Suprapubic skin (tissue), 3 donors: ENCODE results near the gene CYP2A7.
"Not testable (repeated sequence)": the region's sequence is repeated elsewhere in the genome, so short reads cannot be mapped to it uniquely, and the experiment has no call there.

Source experiments
- CTCF ChIP-seq, 2 donors: fragments of 200-600 bp in 1 of 2; fragments of 450-650 bp in 1 of 2; sonication (generic) in 1 of 2; IDR thresholded peaks; one replicate each; pipeline ENCODE4 v1.5.1; 2016 to 2019; ENCODE audit warnings: antibody characterized with exemption in 2 of 2, mild to moderate bottlenecking in 1 of 2, moderate library complexity in 1 of 2
- POLR2AphosphoS5 ChIP-seq, 3 donors: sonication (generic); formaldehyde crosslinking; IDR thresholded peaks; one replicate each; pipeline ENCODE4 v1.6.1; 2017; ENCODE audit warnings: antibody characterized with exemption in 3 of 3

- not testable (repeated sequence) for TF ChIP-seq CTCF, POLR2AphosphoS5 (IDR thresholded peaks at IDR 0.05)
Measured at GRCh38 chr19:40904673-40905156, 22.7 kb upstream of the CYP2A7 start.
